ENCODE results near the gene TSPAN18. TPM values are rescaled to one million over a fixed set of nuclear protein-coding genes. Genes with fewer than 3 reads are reported as not detected.

TSPAN18 gene
- total and polyA plus RNA-seq, 10 of the 15 experiments (the other 5 are each of a cell fraction or from before 2014, with no cell fraction given): 0.02 to 0.77 (median 0.13) TPM; not detected in 1

- ChIA-PET RAD21 (ENCODE audit: unreplicated experiment) (interaction anchor here (0.6 to 1.8 kb wide), 23 partner anchors 10 to 861 kb away, joined by 3 to 9 read pairs (median 4); no protein-coding TSS in a partner anchor), CTCF (interaction anchor here (0.6 to 2.5 kb wide), 43 partner anchors 9 to 801 kb away, joined by 3 to 21 read pairs (median 4); no protein-coding TSS in a partner anchor), SMC1A (ENCODE audit: uncharacterized antibody, unreplicated experiment) (interaction anchor here (0.7 to 1.7 kb wide), 18 partner anchors 9 to 356 kb away, joined by 3 to 10 read pairs (median 4); no protein-coding TSS in a partner anchor), POLR2A (no interaction called here)
- Histone ChIP-seq H3K36me3 (ENCODE audit: control insufficient read depth in 2 of 2, insufficient read depth in 2 of 2, low read length in 1 of 2) (no peaks in the 10 kb centered on the region), H3K9me3 (replicated peaks; ENCODE audit: control insufficient read depth, insufficient read depth, low read length) (no peaks in the 10 kb centered on the region), H3K4me3 (no peak overlapping the region), H2AFZ (ENCODE audit: control insufficient read depth, low read depth, low read length) (no peak overlapping the region), H3K27me3 (replicated peaks in 1 of 2; ENCODE audit: control insufficient read depth in 2 of 2, insufficient read depth in 2 of 2, low read length in 1 of 2) (no peaks in the 10 kb centered on the region; a peak in 1 of 4 replicates), H3K79me2 (ENCODE audit: control insufficient read depth, insufficient read depth, low read length) (no peaks in the 10 kb centered on the region), H3K4me1 (ENCODE audit: control insufficient read depth, insufficient read depth, low read length) (peaks cover 4% of the 10 kb centered on the region), H3K9ac (ENCODE audit: control insufficient read depth, insufficient read depth, low read length) (no peak overlapping the region), H3K27ac (ENCODE audit: control insufficient read depth, insufficient read depth) (no peak overlapping the region), H3K4me2 (ENCODE audit: control insufficient read depth, insufficient read depth) (no peak overlapping the region), H4K20me1 (ENCODE audit: control insufficient read depth, insufficient read depth) (no peaks in the 10 kb centered on the region)
- in situ Hi-C loops (cut with MboI): loop anchor here (5.0 to 10.0 kb wide), 2 partner anchors 186 to 354 kb away; partner anchors contain the start of gene TSPAN18
- intact Hi-C loops (cut with micrococcal nuclease; ENCODE audit: unreplicated experiment): loop anchor here (1.0 to 10.0 kb wide), 6 partner anchors 127 to 626 kb away; no protein-coding TSS in a partner anchor
- FAIRE-seq (peak; percentile 76), ATAC-seq (peak; percentile 95), DNase-seq (ENCODE audit: low read depth, low spot score) (no peak)
- no TSS peak for BruUV-seq (replicated peaks)
- WGBS (ENCODE audit: insufficient coverage, insufficient replicate concordance, low lambda C conversion rate, missing lambda C conversion rate): 9% methylated on average over 24 of the region's 24 CpGs
- TF ChIP-seq NBN (IDR thresholded peaks at IDR 0.05): no peak
- TF ChIP-seq, protein P1, sequence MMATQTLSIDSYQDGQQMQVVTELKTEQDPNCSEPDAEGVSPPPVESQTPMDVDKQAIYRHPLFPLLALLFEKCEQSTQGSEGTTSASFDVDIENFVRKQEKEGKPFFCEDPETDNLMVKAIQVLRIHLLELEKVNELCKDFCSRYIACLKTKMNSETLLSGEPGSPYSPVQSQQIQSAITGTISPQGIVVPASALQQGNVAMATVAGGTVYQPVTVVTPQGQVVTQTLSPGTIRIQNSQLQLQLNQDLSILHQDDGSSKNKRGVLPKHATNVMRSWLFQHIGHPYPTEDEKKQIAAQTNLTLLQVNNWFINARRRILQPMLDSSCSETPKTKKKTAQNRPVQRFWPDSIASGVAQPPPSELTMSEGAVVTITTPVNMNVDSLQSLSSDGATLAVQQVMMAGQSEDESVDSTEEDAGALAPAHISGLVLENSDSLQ (IDR thresholded peaks at IDR 0.05): peak; percentile 71
- TF ChIP-seq ASH2L (IDR thresholded peaks at IDR 0.05; ENCODE audit: borderline replicate concordance, low read depth): no peak
- TF ChIP-seq RELA (IDR thresholded peaks at IDR 0.05; ENCODE audit: borderline replicate concordance, partially characterized antibody): no peak
- TF ChIP-seq, protein P2, sequence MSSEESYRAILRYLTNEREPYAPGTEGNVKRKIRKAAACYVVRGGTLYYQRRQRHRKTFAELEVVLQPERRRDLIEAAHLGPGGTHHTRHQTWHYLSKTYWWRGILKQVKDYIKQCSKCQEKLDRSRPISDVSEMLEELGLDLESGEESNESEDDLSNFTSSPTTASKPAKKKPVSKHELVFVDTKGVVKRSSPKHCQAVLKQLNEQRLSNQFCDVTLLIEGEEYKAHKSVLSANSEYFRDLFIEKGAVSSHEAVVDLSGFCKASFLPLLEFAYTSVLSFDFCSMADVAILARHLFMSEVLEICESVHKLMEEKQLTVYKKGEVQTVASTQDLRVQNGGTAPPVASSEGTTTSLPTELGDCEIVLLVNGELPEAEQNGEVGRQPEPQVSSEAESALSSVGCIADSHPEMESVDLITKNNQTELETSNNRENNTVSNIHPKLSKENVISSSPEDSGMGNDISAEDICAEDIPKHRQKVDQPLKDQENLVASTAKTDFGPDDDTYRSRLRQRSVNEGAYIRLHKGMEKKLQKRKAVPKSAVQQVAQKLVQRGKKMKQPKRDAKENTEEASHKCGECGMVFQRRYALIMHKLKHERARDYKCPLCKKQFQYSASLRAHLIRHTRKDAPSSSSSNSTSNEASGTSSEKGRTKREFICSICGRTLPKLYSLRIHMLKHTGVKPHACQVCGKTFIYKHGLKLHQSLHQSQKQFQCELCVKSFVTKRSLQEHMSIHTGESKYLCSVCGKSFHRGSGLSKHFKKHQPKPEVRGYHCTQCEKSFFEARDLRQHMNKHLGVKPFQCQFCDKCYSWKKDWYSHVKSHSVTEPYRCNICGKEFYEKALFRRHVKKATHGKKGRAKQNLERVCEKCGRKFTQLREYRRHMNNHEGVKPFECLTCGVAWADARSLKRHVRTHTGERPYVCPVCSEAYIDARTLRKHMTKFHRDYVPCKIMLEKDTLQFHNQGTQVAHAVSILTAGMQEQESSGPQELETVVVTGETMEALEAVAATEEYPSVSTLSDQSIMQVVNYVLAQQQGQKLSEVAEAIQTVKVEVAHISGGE (CRISPR knock-in tag; IDR thresholded peaks at IDR 0.05): no peak
- TF ChIP-seq E4F1 (IDR thresholded peaks at IDR 0.05; ENCODE audit: borderline replicate concordance, partially characterized antibody): no peak
- no peak for TF ChIP-seq JUNB (IDR thresholded peaks at IDR 0.05)
- TF ChIP-seq SIN3A (IDR thresholded peaks at IDR 0.05; ENCODE audit: low read depth, low read length): no peak
- no peak for TF ChIP-seq IKZF1 (conservative IDR thresholded peaks at IDR 0.05)
- TF ChIP-seq HDAC6 (IDR thresholded peaks at IDR 0.05; ENCODE audit: unreplicated experiment): no peak
- no peak for TF ChIP-seq RUNX3 (IDR thresholded peaks at IDR 0.05; ENCODE audit: low read length)
- no peak for TF ChIP-seq STAT3 (IDR thresholded peaks at IDR 0.05; ENCODE audit: low read depth, low read length)
- no peak for TF ChIP-seq FOS (IDR thresholded peaks at IDR 0.05; ENCODE audit: borderline replicate concordance, extremely low read depth, insufficient read length)
- TF ChIP-seq ZBTB33 (IDR thresholded peaks at IDR 0.05): no peak
- no peak for TF ChIP-seq DPF2 (IDR thresholded peaks at IDR 0.05)
Measured at GRCh38 chr11:44911029-44911814, 184.5 kb downstream of the TSPAN18 start.
